GM21381 (cell line): ENCODE results near the gene UBAP1.
"Not testable (repeated sequence)": the region's sequence is repeated elsewhere in the genome, so short reads cannot be mapped to it uniquely, and the experiment has no call there.

Source experiments
- ATAC-seq: cut with Tn5 transposase; IDR thresholded peaks from one replicate; pipeline ENCODE4 v1.9.1; 2021; ENCODE audit warnings: mild to moderate bottlenecking, moderate library complexity; ENCODE audit not compliant: unreplicated experiment

The UBAP1 gene

GRCh38 chr9:34179213-34180136 is 632 bp downstream of the UBAP1 start:
- ATAC-seq: no peak

GRCh38 chr9:34185778-34186551 is 7.1 kb downstream of the UBAP1 start:
- ATAC-seq: no peak

- no peak for ATAC-seq
These were observed 9.0 kb downstream of the UBAP1 start for GRCh38 chr9:34187891-34188240.

- no peak for ATAC-seq
These were observed 12.4 kb downstream of the UBAP1 start for GRCh38 chr9:34190996-34191892.

GRCh38 chr9:34195143-34195542 is 16.3 kb downstream of the UBAP1 start:
- no peak for ATAC-seq

- ATAC-seq: not testable (repeated sequence)
These were observed 18.4 kb downstream of the UBAP1 start for GRCh38 chr9:34197286-34197685.

- ATAC-seq: no peak
These were observed 19.2 kb downstream of the UBAP1 start for GRCh38 chr9:34197756-34198711.

- no peak for ATAC-seq
These were observed 21.2 kb downstream of the UBAP1 start for GRCh38 chr9:34200092-34200491.

GRCh38 chr9:34203275-34203991 is 24.6 kb downstream of the UBAP1 start:
- no peak for ATAC-seq

- no peak for ATAC-seq
These were observed 25.3 kb downstream of the UBAP1 start for GRCh38 chr9:34203992-34204635.

GRCh38 chr9:34205102-34205501 is 26.3 kb downstream of the UBAP1 start:
- no peak for ATAC-seq

GRCh38 chr9:34206561-34206960 is 27.7 kb downstream of the UBAP1 start:
- ATAC-seq: no peak

- no peak for ATAC-seq
These were observed 32.6 kb downstream of the UBAP1 start for GRCh38 chr9:34211395-34211794.

- ATAC-seq: not testable (repeated sequence)
These were observed 35.6 kb downstream of the UBAP1 start for GRCh38 chr9:34214354-34215000.

- no peak for ATAC-seq
These were observed 37.5 kb downstream of the UBAP1 start for GRCh38 chr9:34216325-34216724.

- not testable (repeated sequence) for ATAC-seq
These were observed 38.2 kb downstream of the UBAP1 start for GRCh38 chr9:34217015-34217414.

- no peak for ATAC-seq
These were observed 39.6 kb downstream of the UBAP1 start for GRCh38 chr9:34218446-34218845.

GRCh38 chr9:34219421-34219820 is 40.6 kb downstream of the UBAP1 start:
- no peak for ATAC-seq
